ENCODE results near the gene WDFY2.

GRCh38 chr13:51636349-51636890 lies 52.2 kb downstream of the WDFY2 start:
- TF ChIP-seq, protein P1, sequence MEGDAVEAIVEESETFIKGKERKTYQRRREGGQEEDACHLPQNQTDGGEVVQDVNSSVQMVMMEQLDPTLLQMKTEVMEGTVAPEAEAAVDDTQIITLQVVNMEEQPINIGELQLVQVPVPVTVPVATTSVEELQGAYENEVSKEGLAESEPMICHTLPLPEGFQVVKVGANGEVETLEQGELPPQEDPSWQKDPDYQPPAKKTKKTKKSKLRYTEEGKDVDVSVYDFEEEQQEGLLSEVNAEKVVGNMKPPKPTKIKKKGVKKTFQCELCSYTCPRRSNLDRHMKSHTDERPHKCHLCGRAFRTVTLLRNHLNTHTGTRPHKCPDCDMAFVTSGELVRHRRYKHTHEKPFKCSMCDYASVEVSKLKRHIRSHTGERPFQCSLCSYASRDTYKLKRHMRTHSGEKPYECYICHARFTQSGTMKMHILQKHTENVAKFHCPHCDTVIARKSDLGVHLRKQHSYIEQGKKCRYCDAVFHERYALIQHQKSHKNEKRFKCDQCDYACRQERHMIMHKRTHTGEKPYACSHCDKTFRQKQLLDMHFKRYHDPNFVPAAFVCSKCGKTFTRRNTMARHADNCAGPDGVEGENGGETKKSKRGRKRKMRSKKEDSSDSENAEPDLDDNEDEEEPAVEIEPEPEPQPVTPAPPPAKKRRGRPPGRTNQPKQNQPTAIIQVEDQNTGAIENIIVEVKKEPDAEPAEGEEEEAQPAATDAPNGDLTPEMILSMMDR (IDR thresholded peaks at IDR 0.05; ENCODE audit: borderline replicate concordance, extremely low read depth, low read length, poor library complexity, severe bottlenecking): no peak
- TF ChIP-seq EZH2 (IDR thresholded peaks at IDR 0.05; ENCODE audit: borderline replicate concordance, low read depth, low read length, severe bottlenecking): no peak
